ENCODE measurements around the gene ERF. TPM values are rescaled to one million over a fixed set of nuclear protein-coding genes. Genes with fewer than 3 reads are reported as not detected.

The ERF gene
- total RNA-seq, 2 experiments from 2014 or later, result 26.7 to 33.5 TPM

DNA sequence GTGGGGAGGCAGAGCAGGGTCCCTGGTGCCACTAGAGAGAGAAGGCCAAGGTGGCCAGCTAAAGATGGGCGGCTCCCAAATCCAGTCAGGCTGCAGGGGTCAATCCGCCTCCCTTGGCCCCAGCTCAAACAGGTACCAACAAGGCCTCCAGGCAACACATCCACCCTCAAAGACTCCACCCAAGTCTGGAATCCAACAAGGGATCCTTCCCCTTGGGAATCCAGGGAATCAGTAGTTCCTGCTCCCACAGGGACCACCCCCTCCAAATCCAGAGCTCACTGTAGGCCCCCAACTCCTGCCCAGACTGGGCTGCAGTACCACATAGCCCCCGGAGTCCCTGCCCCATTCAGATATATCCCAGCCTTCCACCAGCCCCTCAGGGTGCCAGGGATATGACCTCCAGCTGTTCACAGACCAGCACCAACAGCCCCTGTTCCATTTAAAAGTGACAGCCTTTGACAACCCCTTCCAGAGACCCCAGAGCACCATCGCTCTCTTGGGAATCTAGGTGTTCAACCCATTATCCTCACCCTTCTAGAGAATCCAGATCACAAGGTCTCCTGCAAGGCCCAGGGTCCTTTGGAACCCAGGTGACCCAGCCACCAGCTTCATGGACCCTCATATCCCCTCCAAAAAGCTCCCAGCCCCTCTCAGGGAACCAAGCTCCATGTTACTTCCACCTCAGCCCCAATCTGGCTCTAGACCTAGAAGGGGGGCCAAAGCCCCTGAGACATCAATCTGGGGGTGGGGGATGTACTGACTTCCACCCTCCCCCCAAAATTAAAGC lies 3.2 kb downstream of the ERF start:
- H4K20me1 ChIP-seq (ENCODE audit: insufficient read depth, low read length), result no peaks in the 10 kb centered on the region; the same call in 1 of the 2 replicates
- ChIA-PET POLR2A (no interaction called here), CTCF (ENCODE audit: unreplicated experiment) (no interaction called here)
- H3K27ac ChIP-seq (ENCODE audit: low read depth, low read length, poor library complexity, severe bottlenecking), result no peak overlapping the region
- H2AFZ ChIP-seq (ENCODE audit: low read length), result no peak overlapping the region
- TF ChIP-seq EZH2phosphoT487 (IDR thresholded peaks at IDR 0.05; ENCODE audit: borderline replicate concordance, low read depth, low read length), result no peak
- TF ChIP-seq, protein P1, sequence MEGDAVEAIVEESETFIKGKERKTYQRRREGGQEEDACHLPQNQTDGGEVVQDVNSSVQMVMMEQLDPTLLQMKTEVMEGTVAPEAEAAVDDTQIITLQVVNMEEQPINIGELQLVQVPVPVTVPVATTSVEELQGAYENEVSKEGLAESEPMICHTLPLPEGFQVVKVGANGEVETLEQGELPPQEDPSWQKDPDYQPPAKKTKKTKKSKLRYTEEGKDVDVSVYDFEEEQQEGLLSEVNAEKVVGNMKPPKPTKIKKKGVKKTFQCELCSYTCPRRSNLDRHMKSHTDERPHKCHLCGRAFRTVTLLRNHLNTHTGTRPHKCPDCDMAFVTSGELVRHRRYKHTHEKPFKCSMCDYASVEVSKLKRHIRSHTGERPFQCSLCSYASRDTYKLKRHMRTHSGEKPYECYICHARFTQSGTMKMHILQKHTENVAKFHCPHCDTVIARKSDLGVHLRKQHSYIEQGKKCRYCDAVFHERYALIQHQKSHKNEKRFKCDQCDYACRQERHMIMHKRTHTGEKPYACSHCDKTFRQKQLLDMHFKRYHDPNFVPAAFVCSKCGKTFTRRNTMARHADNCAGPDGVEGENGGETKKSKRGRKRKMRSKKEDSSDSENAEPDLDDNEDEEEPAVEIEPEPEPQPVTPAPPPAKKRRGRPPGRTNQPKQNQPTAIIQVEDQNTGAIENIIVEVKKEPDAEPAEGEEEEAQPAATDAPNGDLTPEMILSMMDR (conservative IDR thresholded peaks at IDR 0.05; ENCODE audit: low read length), result no peak
- DNase-seq (ENCODE audit: low spot score), result no peak
- peaks cover 26% of the 10 kb centered on the region for H3K4me1 ChIP-seq (ENCODE audit: insufficient read depth, low read length, poor library complexity, severe bottlenecking)
- peaks cover 17% of the 10 kb centered on the region for H3K36me3 ChIP-seq (ENCODE audit: insufficient read depth, low read length)
- no peaks in the 10 kb centered on the region for H3K9me2 ChIP-seq (ENCODE audit: insufficient read depth, low read length)
- peak overlapping the region; percentile 35; the same call in 1 of the 2 replicates for H3K4me2 ChIP-seq (ENCODE audit: low read length)
- no peak overlapping the region for H3K4me3 ChIP-seq (ENCODE audit: low read depth, low read length, poor library complexity, severe bottlenecking)
- no TSS peak for BruUV-seq (replicated peaks)
- H3K9me3 ChIP-seq (ENCODE audit: low read length), result no peaks in the 10 kb centered on the region
- peaks cover 28% of the 10 kb centered on the region; the same call in 1 of the 2 replicates for H3K79me2 ChIP-seq (ENCODE audit: insufficient read depth, low read depth, low read length)
- intact Hi-C loops (cut with micrococcal nuclease; ENCODE audit: unreplicated experiment), result no loop called here

DNA sequence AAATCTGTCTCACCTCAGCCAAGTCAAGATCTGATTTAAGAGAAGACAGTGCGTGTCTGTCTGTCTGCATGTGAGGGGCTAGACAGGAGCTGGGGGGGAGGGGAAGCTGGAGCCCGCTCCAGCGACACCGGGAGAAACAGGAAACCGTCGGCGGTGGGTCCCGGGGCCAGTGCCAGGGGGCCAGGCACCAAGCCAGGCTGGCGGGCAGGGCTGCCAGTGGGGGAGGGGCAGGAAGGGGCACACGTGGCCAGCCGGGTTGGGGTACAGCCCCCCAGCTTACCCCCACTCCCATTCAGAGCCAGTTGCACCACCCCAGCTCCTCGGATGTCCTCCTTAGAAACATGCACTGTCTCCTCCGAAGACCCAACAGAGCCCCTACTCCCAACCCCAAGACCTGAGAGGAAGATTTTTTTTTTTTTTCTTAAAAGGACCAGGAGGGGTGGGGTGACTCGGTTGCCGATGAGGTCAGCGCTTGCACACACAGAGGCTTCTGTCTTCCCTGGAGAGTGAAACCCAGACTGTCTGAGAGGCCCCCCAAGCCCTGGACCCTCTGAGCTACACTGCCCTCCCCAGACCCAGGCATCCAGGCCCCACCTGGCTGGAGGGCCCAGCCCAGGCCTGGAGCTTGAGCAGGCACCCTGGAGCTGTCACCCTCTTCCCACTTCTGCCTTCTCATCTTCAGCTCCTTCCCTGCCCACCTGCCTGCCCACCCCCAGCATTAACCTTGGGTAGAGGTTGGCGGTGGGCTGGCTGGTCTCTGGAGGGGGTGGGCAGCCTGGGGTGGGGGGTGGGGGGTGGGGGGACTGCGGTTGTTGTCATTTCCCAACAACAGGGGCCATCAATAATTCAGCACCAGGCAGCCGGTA lies 4.0 kb downstream of the ERF start:
- CTCF ChIA-PET (ENCODE audit: unreplicated experiment), result no interaction called here
- Histone ChIP-seq H3K36me3 (ENCODE audit: insufficient read depth, low read length) (peaks cover 26% of the 10 kb centered on the region), H3K4me2 (ENCODE audit: low read length) (no peak overlapping the region; the same call in 1 of the 2 replicates), H2AFZ (ENCODE audit: low read length) (no peak overlapping the region), H3K27ac (ENCODE audit: low read depth, low read length, poor library complexity, severe bottlenecking) (no peak overlapping the region), H3K4me1 (ENCODE audit: insufficient read depth, low read length, poor library complexity, severe bottlenecking) (peaks cover 30% of the 10 kb centered on the region), H3K9me3 (ENCODE audit: low read length) (no peaks in the 10 kb centered on the region), H3K4me3 (ENCODE audit: low read depth, low read length, poor library complexity, severe bottlenecking) (no peak overlapping the region), H4K20me1 (ENCODE audit: insufficient read depth, low read length) (no peaks in the 10 kb centered on the region; the same call in 1 of the 2 replicates), H3K79me2 (ENCODE audit: insufficient read depth, low read depth, low read length) (peaks cover 28% of the 10 kb centered on the region; the same call in 1 of the 2 replicates), H3K9me2 (ENCODE audit: insufficient read depth, low read length) (no peaks in the 10 kb centered on the region)
- TF ChIP-seq, protein P1 (conservative IDR thresholded peaks at IDR 0.05; ENCODE audit: low read length), result no peak
- TF ChIP-seq EZH2phosphoT487 (IDR thresholded peaks at IDR 0.05; ENCODE audit: borderline replicate concordance, low read depth, low read length), result no peak
- POLR2A ChIA-PET, result no interaction called here
- DNase-seq (ENCODE audit: low spot score), result no peak
- intact Hi-C loops (cut with micrococcal nuclease; ENCODE audit: unreplicated experiment), result no loop called here
- no TSS peak for BruUV-seq (replicated peaks)
